SK-N-MC (cell line): ENCODE data around the gene SNX11.
"Not testable (repeated sequence)": the region's sequence is repeated elsewhere in the genome, so short reads cannot be mapped to it uniquely, and the experiment has no call there.

Source experiments
- EZH2 ChIP-seq: fragments of 200-600 bp; sonication (generic); IDR thresholded peaks from one replicate; pipeline ENCODE4 v1.6.1; 2017; ENCODE audit warnings: antibody characterized with exemption
- FOXP2 ChIP-seq: optimal IDR thresholded peaks from 2 replicates; pipeline ENCODE3; 2011; ENCODE audit warnings: mild to moderate bottlenecking, moderate library complexity; ENCODE audit not compliant: insufficient read depth; ENCODE audit errors: extremely low read length, control extremely low read depth
- POLR2AphosphoS5 ChIP-seq: IDR thresholded peaks from 2 replicates; pipeline ENCODE4 v1.6.1; 2012; ENCODE audit warnings: mild to moderate bottlenecking, low read depth, low read length, borderline replicate concordance

GRCh38 chr17:48073566-48074094 is 33.9 kb upstream of the SNX11 start:
- TF ChIP-seq POLR2AphosphoS5, EZH2, FOXP2: not testable (repeated sequence)
